Erythroblast (primary cell): Measurements from ENCODE around the gene OOSP1.
"Not testable (repeated sequence)": the region's sequence is repeated elsewhere in the genome, so short reads cannot be mapped to it uniquely, and the experiment has no call there.

Experiments used
- GATA1 ChIP-seq: IDR thresholded peaks from 2 replicates; pipeline ENCODE4 v1.6.1; 2011; ENCODE audit warnings: low read depth, mild to moderate bottlenecking, control low read depth, low read length, moderate library complexity
- POLR2A ChIP-seq: IDR thresholded peaks from 2 replicates; pipeline ENCODE4 v1.6.1; 2011; ENCODE audit warnings: mild to moderate bottlenecking, low read length

- TF ChIP-seq POLR2A, GATA1: not testable (repeated sequence)
Observed at GRCh38 chr11:59982037-59982436, 43.8 kb downstream of the OOSP1 start.
